Neural cell (in vitro differentiated cells): ENCODE measurements around the gene NOB1. TPM values are rescaled to one million over a fixed set of nuclear protein-coding genes. Genes with fewer than 3 reads are reported as not detected.

ENCODE experiments used
- H2AFZ ChIP-seq: fragments of 200-600, 300-800 bp; sonication (generic), shearing (Covaris generic); 2 replicates; pipeline ENCODE4 v1.6.0; 2014; ENCODE audit warnings: low read depth, mild to moderate bottlenecking, antibody characterized with exemption, low read length, moderate library complexity
- H3F3A ChIP-seq: fragments of 200-600 bp; shearing (Covaris generic); 2 replicates; pipeline ENCODE4 v1.6.1; 2016; ENCODE audit warnings: mild to moderate bottlenecking, moderate library complexity, mixed read lengths, antibody characterized with exemption, low read length; ENCODE audit not compliant: insufficient read depth, poor library complexity, severe bottlenecking
- H3K27ac ChIP-seq: fragments of 200-600, 300-800 bp; sonication (generic), shearing (Covaris generic); 2 replicates; pipeline ENCODE4 v1.5.1; 2014; ENCODE audit warnings: mild to moderate bottlenecking, low read length, moderate library complexity
- H3K27me3 ChIP-seq: fragments of 300-800, 200-600 bp; sonication (generic), shearing (Covaris generic); 2 replicates; pipeline ENCODE4 v1.6.0; 2014; ENCODE audit warnings: mild to moderate bottlenecking, low read depth, low read length, moderate library complexity; ENCODE audit not compliant: insufficient read depth
- H3K36me3 ChIP-seq: fragments of 300-800, 200-600 bp; sonication (generic), shearing (Covaris generic); 2 replicates; pipeline ENCODE4 v1.5.1; 2014; ENCODE audit warnings: mild to moderate bottlenecking, antibody characterized with exemption, low read length, moderate library complexity; ENCODE audit not compliant: insufficient read depth
- H3K4me2 ChIP-seq: fragments of 300-800, 200-600 bp; sonication (generic), shearing (Covaris generic); 2 replicates; pipeline ENCODE4 v1.6.0; 2014; ENCODE audit warnings: mild to moderate bottlenecking, low read length
- H3K4me3 ChIP-seq: fragments of 300-800, 200-600 bp; sonication (generic), shearing (Covaris generic); 2 replicates; pipeline ENCODE4 v1.5.1; 2014; ENCODE audit warnings: mild to moderate bottlenecking, low read length, moderate library complexity
- H3K79me2 ChIP-seq: fragments of 200-600 bp; shearing (Covaris generic); replicated peaks from 2 replicates; pipeline ENCODE4 v1.6.0; 2014; ENCODE audit warnings: mild to moderate bottlenecking, low read length, moderate library complexity; ENCODE audit not compliant: insufficient read depth
- H3K9ac ChIP-seq: fragments of 300-800, 200-600 bp; sonication (generic), shearing (Covaris generic); 2 replicates; pipeline ENCODE4 v1.6.1; 2016; ENCODE audit warnings: mild to moderate bottlenecking, low read length, mixed read lengths
- H3K9me2 ChIP-seq: fragments of 200-600 bp; shearing (Covaris generic); 2 replicates; pipeline ENCODE4 v1.6.1; 2016; ENCODE audit warnings: mild to moderate bottlenecking, low read length, mixed read lengths; ENCODE audit not compliant: insufficient read depth
- H3K9me3 ChIP-seq: fragments of 200-600, 300-800 bp; sonication (generic), shearing (Covaris generic); 2 replicates; pipeline ENCODE4 v1.6.1; 2016; ENCODE audit warnings: mild to moderate bottlenecking, mixed run types, low read length, moderate library complexity, mixed read lengths
- H4K20me1 ChIP-seq: fragments of 200-600 bp; shearing (Covaris generic); 2 replicates; pipeline ENCODE4 v1.6.1; 2016; ENCODE audit warnings: mild to moderate bottlenecking, mixed run types; ENCODE audit not compliant: insufficient read depth
- EP300 ChIP-seq: fragments of 450-650 bp; conservative IDR thresholded peaks from 2 replicates; pipeline ENCODE4 v1.6.1; 2014; ENCODE audit warnings: antibody characterized with exemption, mild to moderate bottlenecking, moderate library complexity; ENCODE audit not compliant: poor library complexity, severe bottlenecking
- EZH2 ChIP-seq: fragments of 200-600, 300-800 bp; shearing (Covaris generic), sonication (generic); IDR thresholded peaks from 2 replicates; pipeline ENCODE4 v1.6.1; 2014; ENCODE audit warnings: antibody characterized with exemption, low read length, borderline replicate concordance, mild to moderate bottlenecking; ENCODE audit not compliant: insufficient read depth, poor library complexity, severe bottlenecking
- MXI1 ChIP-seq: fragments of 450-650 bp; conservative IDR thresholded peaks from 2 replicates; pipeline ENCODE4 v1.6.1; 2014; ENCODE audit warnings: antibody characterized with exemption, mild to moderate bottlenecking; ENCODE audit not compliant: poor library complexity, severe bottlenecking
- POLR2AphosphoS5 ChIP-seq: IDR thresholded peaks from 2 replicates; pipeline ENCODE4 v1.6.1; 2012
- RAD21 ChIP-seq: fragments of 450-650 bp; conservative IDR thresholded peaks from 2 replicates; pipeline ENCODE4 v1.6.1; 2014; ENCODE audit warnings: antibody characterized with exemption, mild to moderate bottlenecking, moderate library complexity
- REST ChIP-seq: IDR thresholded peaks from 2 replicates; pipeline ENCODE4 v1.6.1; 2012; ENCODE audit warnings: borderline replicate concordance
- SMC3 ChIP-seq: fragments of 450-650 bp; conservative IDR thresholded peaks from 2 replicates; pipeline ENCODE4 v1.6.1; 2014; ENCODE audit warnings: antibody characterized with exemption, mild to moderate bottlenecking, moderate library complexity; ENCODE audit not compliant: poor library complexity
- TAF1 ChIP-seq: IDR thresholded peaks from 2 replicates; pipeline ENCODE4 v1.6.1; 2012; ENCODE audit warnings: low read depth
- polyA plus RNA-seq: library from polyadenylated mRNA; depleted of rRNA; stranded (reverse); fragments of >200 nt; gene quantifications from 2 replicates; pipeline ENCODE4 v1.2.3, GENCODE V29; 2014
- TF ChIP-seq, protein P1 (sequence below): fragments of 450-650 bp; IDR thresholded peaks from 2 replicates; pipeline ENCODE4 v1.5.1; 2014; ENCODE audit warnings: antibody characterized with exemption, mild to moderate bottlenecking, moderate library complexity; ENCODE audit not compliant: poor library complexity, severe bottlenecking

Gene NOB1
- polyA plus RNA-seq, 1 donor from 2014 or later = 8.7 TPM

- no peak for TF ChIP-seq REST
Measured at GRCh38 chr16:69747115-69747514, 7.6 kb downstream of the NOB1 start (continued).

GRCh38 chr16:69745959-69746358 is 8.8 kb downstream of the NOB1 start:
- Histone ChIP-seq H3K27ac (no peak overlapping the region), H3K79me2 (no peaks in the 10 kb centered on the region), H3K36me3 (peaks cover 8% of the 10 kb centered on the region), H3K9me3 (no peaks in the 10 kb centered on the region), H3K4me3 (no peak overlapping the region), H2AFZ (no peak overlapping the region), H3K9me2 (no peaks in the 10 kb centered on the region), H3K27me3 (no peaks in the 10 kb centered on the region), H3K9ac (no peak overlapping the region), H4K20me1 (no peaks in the 10 kb centered on the region), H3K4me2 (no peak overlapping the region), H3F3A (no peaks in the 10 kb centered on the region)
- no peak for TF ChIP-seq POLR2AphosphoS5

DNA sequence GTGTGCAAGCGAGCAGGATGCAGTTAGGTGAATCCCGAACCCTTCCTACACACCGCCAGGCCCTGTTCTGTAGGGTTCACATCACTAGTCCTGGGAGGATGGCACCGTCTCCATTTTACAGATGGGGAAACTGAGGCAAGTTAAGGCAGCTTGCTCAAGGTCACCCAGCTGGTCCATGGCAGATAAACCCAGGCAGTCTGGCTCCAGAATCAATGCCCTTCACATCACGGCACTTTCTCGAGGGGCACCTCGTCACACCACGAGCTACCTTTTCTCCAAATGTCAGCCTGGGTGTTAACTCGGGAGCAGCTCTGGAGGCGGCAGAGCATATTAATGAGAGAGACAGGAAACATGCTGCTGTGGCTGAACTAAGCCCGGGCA is 9.5 kb downstream of the NOB1 start:
- Histone ChIP-seq H3K4me3 (no peak overlapping the region), H4K20me1 (no peaks in the 10 kb centered on the region), H3K27me3 (no peaks in the 10 kb centered on the region), H2AFZ (no peak overlapping the region), H3K9me3 (no peaks in the 10 kb centered on the region), H3K27ac (no peak overlapping the region), H3K79me2 (no peaks in the 10 kb centered on the region), H3K9ac (no peak overlapping the region), H3K36me3 (peaks cover 8% of the 10 kb centered on the region), H3F3A (no peaks in the 10 kb centered on the region), H3K9me2 (no peaks in the 10 kb centered on the region), H3K4me2 (no peak overlapping the region)
- TF ChIP-seq EP300 = no peak
- TF ChIP-seq, protein P1, sequence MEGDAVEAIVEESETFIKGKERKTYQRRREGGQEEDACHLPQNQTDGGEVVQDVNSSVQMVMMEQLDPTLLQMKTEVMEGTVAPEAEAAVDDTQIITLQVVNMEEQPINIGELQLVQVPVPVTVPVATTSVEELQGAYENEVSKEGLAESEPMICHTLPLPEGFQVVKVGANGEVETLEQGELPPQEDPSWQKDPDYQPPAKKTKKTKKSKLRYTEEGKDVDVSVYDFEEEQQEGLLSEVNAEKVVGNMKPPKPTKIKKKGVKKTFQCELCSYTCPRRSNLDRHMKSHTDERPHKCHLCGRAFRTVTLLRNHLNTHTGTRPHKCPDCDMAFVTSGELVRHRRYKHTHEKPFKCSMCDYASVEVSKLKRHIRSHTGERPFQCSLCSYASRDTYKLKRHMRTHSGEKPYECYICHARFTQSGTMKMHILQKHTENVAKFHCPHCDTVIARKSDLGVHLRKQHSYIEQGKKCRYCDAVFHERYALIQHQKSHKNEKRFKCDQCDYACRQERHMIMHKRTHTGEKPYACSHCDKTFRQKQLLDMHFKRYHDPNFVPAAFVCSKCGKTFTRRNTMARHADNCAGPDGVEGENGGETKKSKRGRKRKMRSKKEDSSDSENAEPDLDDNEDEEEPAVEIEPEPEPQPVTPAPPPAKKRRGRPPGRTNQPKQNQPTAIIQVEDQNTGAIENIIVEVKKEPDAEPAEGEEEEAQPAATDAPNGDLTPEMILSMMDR = no peak
- TF ChIP-seq EZH2 = no peak
- TF ChIP-seq POLR2AphosphoS5 = no peak
- TF ChIP-seq RAD21 = no peak
- no peak for TF ChIP-seq MXI1
- no peak for TF ChIP-seq REST
- no peak for TF ChIP-seq TAF1
- TF ChIP-seq SMC3 = no peak
